ENCODE data around the gene BRD7.
A peak's percentile ranks its signal among the peaks of the same experiment; 100 is the strongest.

Gene BRD7

DNA sequence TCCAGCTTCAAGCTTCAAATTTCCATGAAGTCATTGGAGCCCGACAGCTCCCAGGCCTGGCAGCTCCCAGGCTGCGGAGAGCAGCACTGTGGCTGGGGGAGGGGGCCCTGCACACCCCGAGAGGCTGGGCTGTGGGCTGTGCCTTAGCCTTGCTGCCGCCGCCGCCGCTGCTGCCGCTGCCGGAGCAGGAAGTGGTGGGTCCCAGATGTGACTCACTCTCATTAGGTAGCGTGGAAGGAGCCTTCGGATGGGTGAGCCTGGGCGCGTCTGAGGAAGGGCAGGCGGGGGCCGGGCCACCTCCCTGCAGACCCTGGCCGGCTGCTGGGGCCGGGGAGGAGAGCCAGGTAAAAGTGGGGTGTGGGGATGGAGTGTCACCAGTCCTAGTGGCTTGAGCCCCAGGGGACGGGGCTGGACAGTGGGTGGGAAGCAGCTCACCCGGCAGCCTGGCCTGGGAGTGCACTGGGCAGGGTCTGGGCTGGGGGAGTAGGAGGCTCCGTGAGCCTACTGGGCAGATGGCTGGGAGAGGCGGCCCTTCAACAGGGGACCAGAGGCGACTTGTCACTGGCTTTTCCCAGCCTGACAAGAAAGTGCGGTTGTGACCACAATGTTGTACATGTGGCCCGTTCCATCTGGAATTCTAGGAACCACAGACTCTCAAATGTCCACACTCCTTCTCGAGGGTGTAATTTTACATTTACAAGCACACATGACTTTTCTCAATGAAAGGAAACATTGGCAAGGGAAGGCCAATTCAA lies 102.3 kb downstream of the BRD7 start, which contains the start of gene ADCY7:
Gene ADCY7 (plus strand): TSS at position 215 of the 755 bp plus-strand sequence. CDS start 21,629 bp downstream, outside the sequence.
- TF ChIP-seq, protein P1, sequence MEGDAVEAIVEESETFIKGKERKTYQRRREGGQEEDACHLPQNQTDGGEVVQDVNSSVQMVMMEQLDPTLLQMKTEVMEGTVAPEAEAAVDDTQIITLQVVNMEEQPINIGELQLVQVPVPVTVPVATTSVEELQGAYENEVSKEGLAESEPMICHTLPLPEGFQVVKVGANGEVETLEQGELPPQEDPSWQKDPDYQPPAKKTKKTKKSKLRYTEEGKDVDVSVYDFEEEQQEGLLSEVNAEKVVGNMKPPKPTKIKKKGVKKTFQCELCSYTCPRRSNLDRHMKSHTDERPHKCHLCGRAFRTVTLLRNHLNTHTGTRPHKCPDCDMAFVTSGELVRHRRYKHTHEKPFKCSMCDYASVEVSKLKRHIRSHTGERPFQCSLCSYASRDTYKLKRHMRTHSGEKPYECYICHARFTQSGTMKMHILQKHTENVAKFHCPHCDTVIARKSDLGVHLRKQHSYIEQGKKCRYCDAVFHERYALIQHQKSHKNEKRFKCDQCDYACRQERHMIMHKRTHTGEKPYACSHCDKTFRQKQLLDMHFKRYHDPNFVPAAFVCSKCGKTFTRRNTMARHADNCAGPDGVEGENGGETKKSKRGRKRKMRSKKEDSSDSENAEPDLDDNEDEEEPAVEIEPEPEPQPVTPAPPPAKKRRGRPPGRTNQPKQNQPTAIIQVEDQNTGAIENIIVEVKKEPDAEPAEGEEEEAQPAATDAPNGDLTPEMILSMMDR (IDR thresholded peaks at IDR 0.05; ENCODE audit: borderline replicate concordance, insufficient read depth, low read depth, low read length), result no peak
- peak within 1 kb of the TSS; percentile 77 for H3K4me3 ChIP-seq (ENCODE audit: low read depth, low read length)

All from GM12875 (cell line).